HG03565 (cell line): Measurements from ENCODE around the gene ERI3.

Experiments used
- ATAC-seq: cut with Tn5 transposase; IDR thresholded peaks from one replicate; pipeline ENCODE4 v1.9.1; 2021; ENCODE audit warnings: mild to moderate bottlenecking, moderate library complexity; ENCODE audit not compliant: unreplicated experiment

The ERI3 gene

DNA sequence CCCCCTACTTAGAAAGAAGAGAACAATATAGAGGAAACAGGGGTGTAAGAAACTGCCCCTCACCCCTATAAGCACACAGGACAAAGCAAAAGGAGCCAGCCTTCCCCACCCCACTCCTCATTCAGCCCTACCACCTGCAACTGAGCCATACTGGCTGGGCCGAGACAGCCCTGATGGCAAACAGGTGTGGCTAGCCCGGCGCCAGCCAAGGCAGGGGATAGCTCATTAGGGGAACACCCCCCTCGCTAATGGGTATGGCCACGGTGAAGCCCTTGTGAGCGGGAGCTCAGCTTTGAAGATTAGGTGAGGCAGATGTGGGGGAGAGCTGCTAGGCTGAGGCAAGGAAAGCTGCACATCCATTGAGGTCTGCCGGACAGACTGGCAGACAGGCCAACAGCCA, 65.5 kb downstream of the ERI3 start:
- ATAC-seq, result no peak

GRCh38 chr1:44288883-44289282, 66.2 kb downstream of the ERI3 start:
- ATAC-seq, result no peak

DNA sequence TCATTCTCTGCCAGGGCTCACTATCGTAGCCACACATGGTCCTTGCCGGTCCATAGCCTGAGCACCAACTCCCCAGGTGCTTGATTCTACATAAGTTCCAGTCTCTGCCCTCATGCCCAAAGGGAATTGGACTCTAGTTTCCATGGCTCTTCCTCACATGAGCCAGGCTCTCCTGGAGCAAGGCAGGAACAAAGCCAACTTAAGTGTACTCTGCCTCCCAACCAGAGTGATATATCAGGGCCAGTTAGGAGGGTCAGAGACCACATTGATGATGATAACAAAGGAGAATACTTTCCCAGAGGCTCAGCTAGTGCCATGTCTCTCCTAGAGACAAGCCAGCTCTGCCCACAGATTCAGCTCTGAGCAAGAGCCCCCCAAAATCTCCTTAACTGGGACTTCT, 70.9 kb downstream of the ERI3 start:
- no peak for ATAC-seq

GRCh38 chr1:44283524-44284173, 71.4 kb downstream of the ERI3 start:
- no peak for ATAC-seq

DNA sequence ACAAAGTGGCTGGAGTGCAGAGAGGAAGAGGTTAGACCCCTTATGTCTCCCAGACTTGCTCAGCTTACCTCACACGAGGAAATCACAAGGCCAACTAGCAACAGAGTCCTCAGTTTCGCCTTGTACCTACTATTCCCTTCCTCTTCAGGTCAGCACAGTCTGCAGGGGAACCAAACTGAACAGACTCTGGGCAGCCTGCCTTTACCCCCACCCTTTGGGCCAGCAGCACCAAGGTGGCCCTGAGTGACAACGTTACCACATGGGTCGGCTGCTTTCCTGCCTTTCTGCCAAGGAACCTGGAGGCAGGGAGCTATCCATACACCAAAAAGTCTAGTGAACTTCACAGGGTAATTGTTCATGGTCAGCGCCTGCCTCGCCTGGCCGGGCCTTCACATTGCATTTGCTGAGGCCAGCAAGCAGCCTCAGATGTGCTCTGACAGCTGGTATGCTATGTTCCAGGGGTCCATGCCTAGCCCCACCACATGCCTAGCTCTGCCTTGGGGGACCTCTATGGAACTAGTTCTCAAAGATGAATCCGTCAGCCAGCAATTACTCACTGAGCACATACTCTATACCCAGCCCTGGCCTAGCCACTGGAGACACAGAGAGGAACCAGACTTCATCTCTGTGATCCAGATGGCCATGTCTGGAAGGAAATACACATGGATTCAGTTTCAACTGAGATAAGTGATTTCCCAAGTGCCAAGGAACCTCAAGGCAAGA, 72.2 kb downstream of the ERI3 start:
- ATAC-seq, result no peak

DNA sequence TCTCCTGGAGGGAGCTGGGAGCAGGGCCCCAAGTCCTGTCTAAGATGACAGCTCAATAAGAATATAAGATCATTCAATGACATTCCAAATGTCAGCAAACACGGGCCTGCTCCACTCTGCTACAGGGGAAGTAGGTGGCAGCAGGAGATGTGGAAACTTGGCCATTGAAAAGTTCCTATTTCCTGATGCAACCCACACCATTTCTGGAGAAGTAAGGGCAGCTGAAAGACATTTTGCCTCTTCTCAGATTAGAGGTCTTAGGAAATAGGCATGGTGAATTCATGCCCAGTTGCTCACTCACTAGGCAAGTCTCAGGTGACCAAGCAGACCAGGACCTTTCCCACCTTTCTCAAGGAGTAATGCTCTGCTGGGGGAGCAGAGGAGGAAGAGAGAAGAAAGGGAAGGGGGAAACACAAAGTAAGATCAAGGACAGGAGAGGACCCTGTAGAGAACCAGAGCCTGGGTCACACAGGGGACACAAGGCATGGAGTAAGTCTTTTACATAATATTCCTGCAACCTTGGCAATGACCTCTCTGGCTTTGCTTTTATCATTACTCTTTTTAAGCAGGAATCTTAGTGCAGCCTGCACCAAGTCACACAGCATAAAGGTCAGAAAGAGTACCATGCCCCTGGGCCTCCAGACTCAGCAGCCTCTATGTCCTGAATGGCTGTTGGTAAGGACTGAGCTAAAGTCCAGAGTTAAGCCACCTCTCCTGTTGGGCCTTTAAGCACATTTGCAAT, 72.9 kb downstream of the ERI3 start:
- ATAC-seq, result no peak

DNA sequence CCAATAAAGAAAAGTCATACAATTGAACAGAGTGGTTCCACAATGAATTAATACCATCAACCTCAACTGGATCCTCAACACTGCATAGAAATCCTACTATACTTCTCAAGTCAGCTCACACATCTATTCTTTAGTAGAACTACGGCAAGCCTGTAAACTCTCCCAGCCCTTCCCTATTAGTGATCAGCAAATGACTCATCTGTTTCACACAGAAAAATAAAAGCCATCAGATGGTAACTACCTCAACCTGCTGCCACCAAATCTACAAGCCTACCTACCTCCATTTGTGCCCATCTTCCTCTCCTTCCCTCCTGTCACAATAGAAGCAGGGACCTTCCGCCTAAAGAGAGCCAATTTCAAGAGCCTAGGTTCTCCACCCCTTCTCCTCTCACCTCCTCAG, 78.2 kb downstream of the ERI3 start:
- no peak for ATAC-seq

GRCh38 chr1:44275991-44276405, 79.1 kb downstream of the ERI3 start:
- no peak for ATAC-seq

DNA sequence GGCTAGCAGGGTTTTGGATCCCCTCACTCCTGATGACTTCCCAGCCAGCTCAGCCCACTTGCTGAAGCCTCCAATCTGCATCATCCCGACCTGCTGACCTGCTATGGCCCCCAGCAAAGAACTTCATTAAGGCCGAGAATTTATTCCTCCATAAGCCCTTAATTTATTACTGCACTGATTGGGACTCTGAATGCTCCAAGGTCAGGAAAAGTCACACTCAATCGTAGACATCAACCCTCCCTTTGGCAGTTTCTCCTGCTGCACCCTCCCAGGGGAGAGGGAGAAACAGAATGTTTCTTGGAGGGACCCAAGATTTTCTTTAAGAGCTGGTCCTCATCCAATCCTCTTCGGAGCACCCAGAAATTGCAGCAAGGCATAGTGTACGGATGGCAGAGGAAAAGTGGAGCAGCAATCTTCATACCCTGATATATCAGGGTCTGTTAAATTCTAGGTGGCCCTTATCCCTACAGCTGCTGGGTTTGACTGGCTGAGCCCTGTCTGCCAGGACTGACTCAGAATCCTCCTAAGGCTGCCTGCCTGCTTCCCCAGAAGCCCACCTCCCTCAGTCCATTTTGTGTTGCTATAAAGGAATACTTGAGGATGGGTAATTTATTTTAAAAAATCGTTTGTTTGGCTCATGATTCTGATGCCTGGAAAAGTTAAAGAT, 79.6 kb downstream of the ERI3 start:
- no peak for ATAC-seq

- ATAC-seq, result no peak
Observed at GRCh38 chr1:44273560-44274350, 81.3 kb downstream of the ERI3 start.

- ATAC-seq, result no peak
Observed at GRCh38 chr1:44272992-44273391, 82.1 kb downstream of the ERI3 start.

DNA sequence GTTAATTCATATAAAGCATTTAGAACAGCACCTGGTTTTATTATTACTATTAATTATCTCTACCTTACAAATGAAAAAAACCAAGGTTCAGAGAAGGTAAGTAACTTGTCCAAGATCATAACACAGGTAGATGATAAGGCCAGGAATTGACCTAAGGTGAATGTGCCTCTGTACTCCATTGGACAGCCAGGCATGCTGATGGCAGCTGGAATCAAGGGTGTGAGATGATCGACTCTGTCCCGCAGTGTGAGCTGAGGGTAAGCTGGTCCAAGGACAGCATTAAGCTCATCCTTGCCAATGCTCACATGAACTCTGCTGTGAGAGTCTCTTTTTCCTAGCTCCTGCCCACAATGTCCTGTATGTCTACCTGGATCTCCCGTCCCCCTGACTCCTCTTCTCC, 83.4 kb downstream of the ERI3 start:
- no peak for ATAC-seq

GRCh38 chr1:44270686-44271628, 84.1 kb downstream of the ERI3 start:
- no peak for ATAC-seq

- ATAC-seq, result no peak
Observed at GRCh38 chr1:44268054-44268453, 87.0 kb downstream of the ERI3 start.

- ATAC-seq, result no peak
Observed at GRCh38 chr1:44267438-44267837, 87.6 kb downstream of the ERI3 start.

- ATAC-seq, result no peak
Observed at GRCh38 chr1:44266400-44267344, 88.4 kb downstream of the ERI3 start.

DNA sequence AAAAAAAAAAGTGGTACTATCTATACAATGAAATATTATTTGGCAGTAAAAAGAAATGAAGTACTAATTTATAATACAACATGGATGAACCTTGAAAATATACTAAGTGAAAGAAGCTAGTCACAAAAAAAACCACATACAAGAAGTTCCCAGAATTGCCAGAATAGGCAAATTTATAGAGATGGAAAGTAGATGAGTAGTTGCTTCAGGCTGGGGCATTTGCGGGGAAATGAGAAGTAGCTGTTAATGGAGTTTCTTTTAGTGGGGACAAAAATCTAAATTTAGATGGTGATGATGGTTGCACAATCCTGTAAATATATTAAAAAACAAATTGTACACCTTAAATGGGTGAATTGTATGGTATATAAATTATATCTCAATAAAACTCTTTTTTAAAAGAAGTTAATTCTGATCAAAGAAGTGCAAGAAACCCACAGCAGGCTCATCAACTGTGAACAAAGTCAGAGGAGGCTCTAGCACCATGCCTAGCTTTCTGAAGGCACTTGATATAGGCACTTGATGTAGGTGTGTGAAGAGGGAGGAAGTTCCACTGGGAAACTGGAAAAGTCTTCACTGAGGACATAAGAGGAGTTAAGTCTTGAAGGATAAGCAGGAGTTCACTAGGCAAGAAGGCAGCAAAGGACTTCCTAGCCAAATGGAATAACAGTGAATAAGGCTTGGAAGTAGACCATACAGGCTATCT, 89.2 kb downstream of the ERI3 start:
- ATAC-seq, result no peak

GRCh38 chr1:44264451-44264771, 90.6 kb downstream of the ERI3 start:
- no peak for ATAC-seq
